Activated CD8-positive, alpha-beta memory T cell treated with anti-CD3 and anti-CD28 coated beads, Interleukin-2, amount 10 ng/mL, durations not matched to agents 7 days and 5 days (primary cell): ENCODE measurements around the gene KANK4. TPM values are rescaled to one million over a fixed set of nuclear protein-coding genes. Genes with fewer than 3 reads are reported as not detected.

ENCODE experiments used
- ATAC-seq: fragments of 150-1000 bp; cut with Tn5 transposase; one replicate; pipeline ENCODE4 v1.10.0; 2021; ENCODE audit warnings: moderate library complexity
- CTCF ChIA-PET: fragments of 350-600 bp; sonication (Branson Sonifier 250); formaldehyde crosslinking; loops from one replicate; lab custom pipeline; 2021; ENCODE audit warnings: antibody characterized with exemption; lab: Charles Lee
- DNase-seq: peaks from one replicate; pipeline ENCODE4 v3.0.0-alpha.2; 2020
- H3K27ac Mint-ChIP-seq: one replicate; pipeline ENCODE4 v1.8.0; 2021; ENCODE audit warnings: mild to moderate bottlenecking, mixed read lengths
- H3K27me3 Mint-ChIP-seq: one replicate; pipeline ENCODE4 v1.8.0; 2021; ENCODE audit warnings: mixed read lengths
- H3K36me3 Mint-ChIP-seq: one replicate; pipeline ENCODE4 v1.8.0; 2021; ENCODE audit warnings: mild to moderate bottlenecking, mixed read lengths
- H3K4me1 Mint-ChIP-seq: one replicate; pipeline ENCODE4 v1.8.0; 2021; ENCODE audit warnings: mixed read lengths
- H3K4me3 Mint-ChIP-seq: one replicate; pipeline ENCODE4 v1.8.0; 2021; ENCODE audit warnings: mild to moderate bottlenecking, moderate library complexity, mixed read lengths
- H3K9me3 Mint-ChIP-seq: one replicate; pipeline ENCODE4 v1.8.0; 2022; ENCODE audit warnings: low read depth, mixed read lengths
- total RNA-seq, 2 experiments: library from RNA; stranded (reverse); gene quantifications; one replicate each; pipeline ENCODE4 v1.2.3, GENCODE V29; 2021

Gene KANK4
- total RNA-seq, 2 experiments from 2014 or later, result not detected

GRCh38 chr1:62198069-62198780 lies 121.0 kb downstream of the KANK4 start:
- no peaks in the 10 kb centered on the region for H3K9me3 Mint-ChIP-seq
- H3K27ac Mint-ChIP-seq, result no peak overlapping the region
- no peak for DNase-seq
- CTCF ChIA-PET, result interaction anchor here (0.7 kb wide), 1 partner anchor 23 kb away, joined by 3 read pairs; no protein-coding TSS in a partner anchor
- peaks cover 34% of the 10 kb centered on the region for H3K27me3 Mint-ChIP-seq
- peaks cover 3% of the 10 kb centered on the region for H3K36me3 Mint-ChIP-seq
- H3K4me1 Mint-ChIP-seq, result no peaks in the 10 kb centered on the region
- no peak overlapping the region for H3K4me3 Mint-ChIP-seq
- ATAC-seq, result no peak

GRCh38 chr1:62196086-62196690 lies 123.0 kb downstream of the KANK4 start:
- Mint-ChIP-seq H3K36me3 (peaks cover 3% of the 10 kb centered on the region), H3K27ac (no peak overlapping the region), H3K4me1 (no peaks in the 10 kb centered on the region), H3K4me3 (no peak overlapping the region), H3K9me3 (no peaks in the 10 kb centered on the region), H3K27me3 (peaks cover 34% of the 10 kb centered on the region)
- ATAC-seq (no peak), DNase-seq (no peak)
- CTCF ChIA-PET, result interaction anchor here (0.5 kb wide), 1 partner anchor 20 kb away, joined by 3 read pairs; no protein-coding TSS in a partner anchor

- H3K4me1 Mint-ChIP-seq, result no peaks in the 10 kb centered on the region
- H3K27me3 Mint-ChIP-seq, result peaks cover 34% of the 10 kb centered on the region
- DNase-seq (no peak), ATAC-seq (no peak)
- no peak within 1 kb of the TSS for H3K27ac Mint-ChIP-seq
- no peaks in the 10 kb centered on the region for H3K9me3 Mint-ChIP-seq
- H3K36me3 Mint-ChIP-seq, result peaks cover 3% of the 10 kb centered on the region
- H3K4me3 Mint-ChIP-seq, result no peak within 1 kb of the TSS
- CTCF ChIA-PET, result no interaction called here
Observed at GRCh38 chr1:62194651-62195544, 124.3 kb downstream of the KANK4 start, which contains the start of gene L1TD1. L1TD1 (plus strand) TSS chr1:62194849; CDS start chr1:62206629, 11,780 bp downstream.

- Mint-ChIP-seq H3K4me3 (no peak overlapping the region), H3K9me3 (no peaks in the 10 kb centered on the region)
Observed at GRCh38 chr1:62188111-62188510, 131.1 kb downstream of the KANK4 start.

GRCh38 chr1:62187548-62187947 lies 131.7 kb downstream of the KANK4 start:
- Mint-ChIP-seq H3K4me1 (no peaks in the 10 kb centered on the region), H3K4me3 (no peak overlapping the region), H3K27ac (no peak overlapping the region), H3K36me3 (no peaks in the 10 kb centered on the region), H3K27me3 (peaks cover 3% of the 10 kb centered on the region), H3K9me3 (no peaks in the 10 kb centered on the region)
- CTCF ChIA-PET, result no interaction called here
- DNase-seq, result no peak
- no peak for ATAC-seq

More at GRCh38 chr1:62188111-62188510, 131.1 kb downstream of the KANK4 start:
- no peaks in the 10 kb centered on the region for H3K4me1 Mint-ChIP-seq
- no peaks in the 10 kb centered on the region for H3K27me3 Mint-ChIP-seq
- no peak for ATAC-seq
- H3K36me3 Mint-ChIP-seq, result no peaks in the 10 kb centered on the region
- H3K27ac Mint-ChIP-seq, result no peak overlapping the region
- DNase-seq, result no peak
- CTCF ChIA-PET, result no interaction called here

Other genes with a start within 250 kb of the KANK4 start
- not detected for gene L1TD1, start 124.6 kb downstream of the KANK4 start, total RNA-seq
- gene USP1, start 117.6 kb upstream of the KANK4 start, total RNA-seq, result 10 to 100 TPM; 76.2 to 84.7 TPM